ENCODE results near the gene RHOA. TPM values are rescaled to one million over a fixed set of nuclear protein-coding genes. Genes with fewer than 3 reads are reported as not detected.

Gene RHOA
- total and polyA plus RNA-seq, 2 of the 13 experiments (the other 11 are each of a cell fraction or from before 2014, with no cell fraction given) = 131 to 177 TPM

- TF ChIP-seq ZNF362 (CRISPR knock-in tag; IDR thresholded peaks at IDR 0.05; ENCODE audit: borderline replicate concordance) (peak; percentile 87), TAF15 (IDR thresholded peaks at IDR 0.05; ENCODE audit: low read depth, low read length, poor library complexity, severe bottlenecking) (no peak), CHCHD3 (CRISPR knock-in tag; IDR thresholded peaks at IDR 0.05) (peak; percentile 86; the same call in 1 of the 2 replicates), FOSL1 (CRISPR knock-in tag; IDR thresholded peaks at IDR 0.05; ENCODE audit: borderline replicate concordance) (0 out of 2 replicates have a peak, but pooled peaks have one; percentile 9), ZNF577 (CRISPR knock-in tag; IDR thresholded peaks at IDR 0.05; ENCODE audit: borderline replicate concordance, low read depth) (peak; percentile 94; the same call in 1 of the 2 replicates), ZNF260 (CRISPR knock-in tag; IDR thresholded peaks at IDR 0.05; ENCODE audit: borderline replicate concordance, low read depth) (no peak), ARID4A (CRISPR knock-in tag; IDR thresholded peaks at IDR 0.05; ENCODE audit: borderline replicate concordance) (peak; percentile 94; the same call in 1 of the 2 replicates), ZSCAN25 (CRISPR knock-in tag; IDR thresholded peaks at IDR 0.05) (peak; percentile 99), THAP7 (CRISPR knock-in tag; IDR thresholded peaks at IDR 0.05) (peak; percentile 89; the same call in 1 of the 2 replicates), POGZ (CRISPR knock-in tag; IDR thresholded peaks at IDR 0.05) (peak; percentile 89)
- TF ChIP-seq, protein P1, sequence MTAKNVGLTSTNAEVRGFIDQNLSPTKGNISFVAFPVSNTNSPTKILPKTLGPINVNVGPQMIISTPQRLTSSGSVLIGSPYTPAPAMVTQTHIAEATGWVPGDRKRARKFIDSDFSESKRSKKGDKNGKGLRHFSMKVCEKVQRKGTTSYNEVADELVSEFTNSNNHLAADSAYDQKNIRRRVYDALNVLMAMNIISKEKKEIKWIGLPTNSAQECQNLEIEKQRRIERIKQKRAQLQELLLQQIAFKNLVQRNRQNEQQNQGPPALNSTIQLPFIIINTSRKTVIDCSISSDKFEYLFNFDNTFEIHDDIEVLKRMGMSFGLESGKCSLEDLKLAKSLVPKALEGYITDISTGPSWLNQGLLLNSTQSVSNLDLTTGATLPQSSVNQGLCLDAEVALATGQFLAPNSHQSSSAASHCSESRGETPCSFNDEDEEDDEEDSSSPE (CRISPR knock-in tag; IDR thresholded peaks at IDR 0.05) = peak; percentile 97
- TF ChIP-seq, protein P2, sequence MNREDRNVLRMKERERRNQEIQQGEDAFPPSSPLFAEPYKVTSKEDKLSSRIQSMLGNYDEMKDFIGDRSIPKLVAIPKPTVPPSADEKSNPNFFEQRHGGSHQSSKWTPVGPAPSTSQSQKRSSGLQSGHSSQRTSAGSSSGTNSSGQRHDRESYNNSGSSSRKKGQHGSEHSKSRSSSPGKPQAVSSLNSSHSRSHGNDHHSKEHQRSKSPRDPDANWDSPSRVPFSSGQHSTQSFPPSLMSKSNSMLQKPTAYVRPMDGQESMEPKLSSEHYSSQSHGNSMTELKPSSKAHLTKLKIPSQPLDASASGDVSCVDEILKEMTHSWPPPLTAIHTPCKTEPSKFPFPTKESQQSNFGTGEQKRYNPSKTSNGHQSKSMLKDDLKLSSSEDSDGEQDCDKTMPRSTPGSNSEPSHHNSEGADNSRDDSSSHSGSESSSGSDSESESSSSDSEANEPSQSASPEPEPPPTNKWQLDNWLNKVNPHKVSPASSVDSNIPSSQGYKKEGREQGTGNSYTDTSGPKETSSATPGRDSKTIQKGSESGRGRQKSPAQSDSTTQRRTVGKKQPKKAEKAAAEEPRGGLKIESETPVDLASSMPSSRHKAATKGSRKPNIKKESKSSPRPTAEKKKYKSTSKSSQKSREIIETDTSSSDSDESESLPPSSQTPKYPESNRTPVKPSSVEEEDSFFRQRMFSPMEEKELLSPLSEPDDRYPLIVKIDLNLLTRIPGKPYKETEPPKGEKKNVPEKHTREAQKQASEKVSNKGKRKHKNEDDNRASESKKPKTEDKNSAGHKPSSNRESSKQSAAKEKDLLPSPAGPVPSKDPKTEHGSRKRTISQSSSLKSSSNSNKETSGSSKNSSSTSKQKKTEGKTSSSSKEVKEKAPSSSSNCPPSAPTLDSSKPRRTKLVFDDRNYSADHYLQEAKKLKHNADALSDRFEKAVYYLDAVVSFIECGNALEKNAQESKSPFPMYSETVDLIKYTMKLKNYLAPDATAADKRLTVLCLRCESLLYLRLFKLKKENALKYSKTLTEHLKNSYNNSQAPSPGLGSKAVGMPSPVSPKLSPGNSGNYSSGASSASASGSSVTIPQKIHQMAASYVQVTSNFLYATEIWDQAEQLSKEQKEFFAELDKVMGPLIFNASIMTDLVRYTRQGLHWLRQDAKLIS (CRISPR knock-in tag; IDR thresholded peaks at IDR 0.05) = no peak
Measured at GRCh38 chr3:49339941-49340800, 71.6 kb downstream of the RHOA start, which contains the start of gene USP4 (continued).
